Activated T-cell treated with anti-CD3 and anti-CD28 coated beads, Interleukin-2, amount 50 U/mL, for 72 hours (primary cell): ENCODE data around the gene RASA4. TPM values are rescaled to one million over a fixed set of nuclear protein-coding genes. Genes with fewer than 3 reads are reported as not detected.
"Not testable (repeated sequence)": the region's sequence is repeated elsewhere in the genome, so short reads cannot be mapped to it uniquely, and the experiment has no call there.

Source experiments
- ATAC-seq, 2 donors: fragments of 150-1000 bp; cut with Tn5 transposase; replicated peaks in 1 of 2; 2 replicates each; pipeline ENCODE4 v1.10.0; 2021; ENCODE audit warnings: moderate library complexity in 2 of 2, mild to moderate bottlenecking in 1 of 2
- DNase-seq, 2 donors: peaks; one replicate each; pipeline ENCODE4 v3.0.0; 2021 to 2022; ENCODE audit warnings: mixed read lengths in 1 of 2
- H3K27ac Mint-ChIP-seq: one replicate; pipeline ENCODE4 v1.8.0; 2022; ENCODE audit warnings: mild to moderate bottlenecking, moderate library complexity, mixed read lengths
- H3K27me3 Mint-ChIP-seq: one replicate; pipeline ENCODE4 v1.8.0; 2022; ENCODE audit warnings: low read depth, mixed read lengths
- H3K36me3 Mint-ChIP-seq, 2 donors: one replicate each; pipeline ENCODE4 v1.8.0; 2022; ENCODE audit warnings: mixed read lengths in 2 of 2, mild to moderate bottlenecking in 1 of 2; ENCODE audit not compliant: insufficient read depth in 2 of 2
- H3K4me1 Mint-ChIP-seq: one replicate; pipeline ENCODE4 v1.8.0; 2022; ENCODE audit warnings: low read depth, mixed read lengths
- H3K4me3 Mint-ChIP-seq, 2 donors: one replicate each; pipeline ENCODE4 v1.8.0; 2022; ENCODE audit warnings: mild to moderate bottlenecking in 2 of 2, mixed read lengths in 2 of 2, moderate library complexity in 2 of 2
- H3K9me3 Mint-ChIP-seq, 2 donors: one replicate each; pipeline ENCODE4 v1.8.0; 2022; ENCODE audit warnings: mixed read lengths in 2 of 2
- total RNA-seq, 2 donors: library from RNA; stranded (reverse); gene quantifications; one replicate each; pipeline ENCODE4 v1.2.3, GENCODE V29; 2022

Gene RASA4
- total RNA-seq, 2 donors from 2014 or later: 52.0 to 79.2 TPM

- H3K4me1 Mint-ChIP-seq, DNase-seq, H3K4me3 Mint-ChIP-seq, ATAC-seq, H3K27ac Mint-ChIP-seq, H3K36me3 Mint-ChIP-seq, H3K9me3 Mint-ChIP-seq, H3K27me3 Mint-ChIP-seq: not testable (repeated sequence)
These were observed 1.7 kb downstream of the RASA4 start for GRCh38 chr7:102614873-102615272.

GRCh38 chr7:102614346-102614697 lies 2.2 kb downstream of the RASA4 start:
- not testable (repeated sequence) for H3K27ac Mint-ChIP-seq, H3K27me3 Mint-ChIP-seq, H3K36me3 Mint-ChIP-seq, ATAC-seq, H3K9me3 Mint-ChIP-seq, H3K4me1 Mint-ChIP-seq, H3K4me3 Mint-ChIP-seq, DNase-seq

- H3K9me3 Mint-ChIP-seq, H3K4me3 Mint-ChIP-seq, H3K27ac Mint-ChIP-seq, H3K36me3 Mint-ChIP-seq, ATAC-seq, H3K27me3 Mint-ChIP-seq, DNase-seq, H3K4me1 Mint-ChIP-seq: not testable (repeated sequence)
These were observed 2.8 kb downstream of the RASA4 start for GRCh38 chr7:102613575-102614345.

GRCh38 chr7:102611675-102612325 lies 4.8 kb downstream of the RASA4 start:
- H3K4me3 Mint-ChIP-seq, ATAC-seq, H3K4me1 Mint-ChIP-seq, H3K27me3 Mint-ChIP-seq, H3K9me3 Mint-ChIP-seq, H3K27ac Mint-ChIP-seq, H3K36me3 Mint-ChIP-seq, DNase-seq: not testable (repeated sequence)

GRCh38 chr7:102611013-102611674 lies 5.4 kb downstream of the RASA4 start:
- H3K4me3 Mint-ChIP-seq, H3K4me1 Mint-ChIP-seq, H3K36me3 Mint-ChIP-seq, H3K27ac Mint-ChIP-seq, H3K9me3 Mint-ChIP-seq, DNase-seq, H3K27me3 Mint-ChIP-seq: not testable (repeated sequence)
- peak; percentile 76 to 78 for ATAC-seq

- not testable (repeated sequence) for ATAC-seq, DNase-seq, H3K4me3 Mint-ChIP-seq, H3K27me3 Mint-ChIP-seq, H3K4me1 Mint-ChIP-seq, H3K9me3 Mint-ChIP-seq, H3K36me3 Mint-ChIP-seq, H3K27ac Mint-ChIP-seq
These were observed 6.1 kb downstream of the RASA4 start for GRCh38 chr7:102610441-102610840.

- not testable (repeated sequence) for H3K9me3 Mint-ChIP-seq, H3K4me1 Mint-ChIP-seq, H3K36me3 Mint-ChIP-seq, DNase-seq, H3K4me3 Mint-ChIP-seq, ATAC-seq, H3K27me3 Mint-ChIP-seq, H3K27ac Mint-ChIP-seq
These were observed 6.8 kb downstream of the RASA4 start for GRCh38 chr7:102609734-102610133.

GRCh38 chr7:102606848-102607247 lies 9.7 kb downstream of the RASA4 start:
- not testable (repeated sequence) for H3K9me3 Mint-ChIP-seq, H3K4me3 Mint-ChIP-seq, H3K36me3 Mint-ChIP-seq, DNase-seq, H3K27ac Mint-ChIP-seq, H3K4me1 Mint-ChIP-seq, ATAC-seq, H3K27me3 Mint-ChIP-seq

GRCh38 chr7:102604431-102605145 lies 12.0 kb downstream of the RASA4 start:
- not testable (repeated sequence) for H3K27me3 Mint-ChIP-seq, H3K4me3 Mint-ChIP-seq, H3K36me3 Mint-ChIP-seq, DNase-seq, H3K9me3 Mint-ChIP-seq, H3K4me1 Mint-ChIP-seq, ATAC-seq, H3K27ac Mint-ChIP-seq

- ATAC-seq: peak in 1 of 2 donors; percentile 23
- H3K4me1 Mint-ChIP-seq, DNase-seq, H3K4me3 Mint-ChIP-seq, H3K9me3 Mint-ChIP-seq, H3K27me3 Mint-ChIP-seq, H3K36me3 Mint-ChIP-seq, H3K27ac Mint-ChIP-seq: not testable (repeated sequence)
These were observed 14.2 kb downstream of the RASA4 start for GRCh38 chr7:102602317-102602716.

GRCh38 chr7:102599699-102600098 lies 16.9 kb downstream of the RASA4 start:
- H3K4me3 Mint-ChIP-seq, H3K36me3 Mint-ChIP-seq, H3K4me1 Mint-ChIP-seq, H3K9me3 Mint-ChIP-seq, H3K27ac Mint-ChIP-seq, DNase-seq, H3K27me3 Mint-ChIP-seq, ATAC-seq: not testable (repeated sequence)

GRCh38 chr7:102596036-102596435 lies 20.5 kb downstream of the RASA4 start:
- H3K27me3 Mint-ChIP-seq, DNase-seq, H3K4me1 Mint-ChIP-seq, H3K4me3 Mint-ChIP-seq, H3K9me3 Mint-ChIP-seq, H3K36me3 Mint-ChIP-seq, H3K27ac Mint-ChIP-seq, ATAC-seq: not testable (repeated sequence)
